Cardiac fibroblast (primary cell): ENCODE measurements around the gene CDH13.
A peak's percentile ranks its signal among the peaks of the same experiment; 100 is the strongest.

ENCODE experiments used
- DNase-seq, 2 donors: peaks; one replicate each; pipeline versions ENCODE4 v3.0.0 to v3.0.0-alpha.2; 2010; ENCODE audit warnings: low read depth in 2 of 2
- H3K4me3 ChIP-seq, 2 donors: replicated peaks in 1 of 2; 1 replicate in 1 of 2; 2 replicates in 1 of 2; pipeline ENCODE4 v1.5.1; 2011; ENCODE audit warnings: low read depth in 2 of 2, low read length in 2 of 2, mild to moderate bottlenecking in 2 of 2, moderate library complexity in 1 of 2
- TF ChIP-seq, protein P1 (sequence below): IDR thresholded peaks from one replicate; pipeline ENCODE4 v1.5.1; 2011; ENCODE audit warnings: low read depth, mild to moderate bottlenecking, low read length, inconsistent platforms

CDH13 gene

GRCh38 chr16:83269048-83269447 is 642.3 kb downstream of the CDH13 start:
- TF ChIP-seq, protein P1, sequence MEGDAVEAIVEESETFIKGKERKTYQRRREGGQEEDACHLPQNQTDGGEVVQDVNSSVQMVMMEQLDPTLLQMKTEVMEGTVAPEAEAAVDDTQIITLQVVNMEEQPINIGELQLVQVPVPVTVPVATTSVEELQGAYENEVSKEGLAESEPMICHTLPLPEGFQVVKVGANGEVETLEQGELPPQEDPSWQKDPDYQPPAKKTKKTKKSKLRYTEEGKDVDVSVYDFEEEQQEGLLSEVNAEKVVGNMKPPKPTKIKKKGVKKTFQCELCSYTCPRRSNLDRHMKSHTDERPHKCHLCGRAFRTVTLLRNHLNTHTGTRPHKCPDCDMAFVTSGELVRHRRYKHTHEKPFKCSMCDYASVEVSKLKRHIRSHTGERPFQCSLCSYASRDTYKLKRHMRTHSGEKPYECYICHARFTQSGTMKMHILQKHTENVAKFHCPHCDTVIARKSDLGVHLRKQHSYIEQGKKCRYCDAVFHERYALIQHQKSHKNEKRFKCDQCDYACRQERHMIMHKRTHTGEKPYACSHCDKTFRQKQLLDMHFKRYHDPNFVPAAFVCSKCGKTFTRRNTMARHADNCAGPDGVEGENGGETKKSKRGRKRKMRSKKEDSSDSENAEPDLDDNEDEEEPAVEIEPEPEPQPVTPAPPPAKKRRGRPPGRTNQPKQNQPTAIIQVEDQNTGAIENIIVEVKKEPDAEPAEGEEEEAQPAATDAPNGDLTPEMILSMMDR, result no peak
- H3K4me3 ChIP-seq, result no peak overlapping the region
- peak in 1 of 2 donors; percentile 2 for DNase-seq

GRCh38 chr16:83269541-83269940 is 642.8 kb downstream of the CDH13 start:
- DNase-seq, result no peak
- TF ChIP-seq, protein P1, result no peak
- H3K4me3 ChIP-seq, result no peak overlapping the region

DNA sequence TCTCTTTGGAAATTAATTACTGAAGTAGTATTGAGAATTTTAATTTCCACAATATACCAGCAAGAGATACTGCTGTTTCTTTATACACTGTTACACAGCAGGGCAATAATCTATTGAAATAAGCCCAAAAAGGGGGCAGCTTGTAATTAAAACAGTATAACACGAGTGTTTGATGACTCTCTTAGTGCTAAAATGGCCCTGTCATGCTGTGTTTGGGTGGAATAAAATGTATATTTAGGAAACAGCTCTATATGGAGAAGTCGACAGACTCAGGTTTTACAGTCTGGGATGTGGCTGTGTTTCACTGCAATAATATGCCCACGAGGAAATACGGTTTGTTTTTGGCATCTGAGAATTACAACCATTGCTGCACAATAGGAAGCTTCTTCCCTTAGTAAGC is 643.3 kb downstream of the CDH13 start:
- TF ChIP-seq, protein P1, result no peak
- no peak overlapping the region for H3K4me3 ChIP-seq
- no peak for DNase-seq

GRCh38 chr16:83270640-83271039 is 643.9 kb downstream of the CDH13 start:
- H3K4me3 ChIP-seq, result no peak overlapping the region
- TF ChIP-seq, protein P1, result no peak
- DNase-seq, result no peak

DNA sequence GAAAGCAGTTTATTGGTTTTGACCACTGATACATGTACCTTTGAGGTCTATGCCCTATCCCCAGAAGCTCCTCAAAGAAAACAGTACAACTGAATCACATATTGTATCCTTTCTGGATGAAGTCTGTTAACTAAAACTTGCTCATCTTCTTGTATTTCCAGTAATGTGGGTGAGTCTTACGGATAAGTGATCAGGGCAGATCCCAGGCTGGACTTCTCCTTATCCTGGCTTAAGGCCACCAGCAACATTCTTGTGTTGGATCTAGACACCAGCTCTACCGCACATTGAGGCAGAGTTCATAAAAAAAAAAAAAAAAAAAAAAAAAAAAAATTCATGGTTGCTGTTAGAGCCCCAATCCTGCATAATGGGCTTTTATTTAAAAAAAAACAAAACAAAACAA is 644.4 kb downstream of the CDH13 start:
- DNase-seq, result no peak
- TF ChIP-seq, protein P1, result no peak
- no peak overlapping the region for H3K4me3 ChIP-seq

DNA sequence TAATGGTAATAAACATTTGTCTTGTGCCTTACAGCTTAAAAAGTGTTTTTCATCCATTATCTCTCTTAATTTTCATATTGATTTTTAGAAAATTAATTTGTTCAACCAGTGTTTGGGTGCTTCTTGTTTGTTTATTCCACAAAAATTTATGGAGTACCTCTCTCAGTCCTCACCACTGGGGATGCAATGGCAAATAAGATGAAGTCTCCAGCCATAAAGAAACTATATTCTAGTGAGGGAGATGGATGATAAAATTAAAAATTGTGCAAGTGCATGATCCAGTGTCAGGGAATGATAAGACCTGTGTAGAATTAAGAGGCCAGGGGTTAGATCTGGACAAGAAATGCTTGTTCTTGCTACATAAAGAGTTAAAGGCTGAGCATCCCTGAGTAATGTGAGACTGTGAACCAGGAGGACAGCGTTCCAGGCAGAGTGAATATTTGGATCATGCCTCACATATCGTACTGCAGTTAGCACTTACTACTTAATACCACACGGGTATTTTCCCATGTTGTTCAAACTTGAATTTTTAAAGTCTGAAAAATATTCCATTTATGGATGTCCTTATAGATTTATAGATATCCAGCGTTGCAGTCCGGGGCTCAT is 645.3 kb downstream of the CDH13 start:
- DNase-seq, result peak in 1 of 2 donors; percentile 26
- H3K4me3 ChIP-seq, result no peak overlapping the region
- TF ChIP-seq, protein P1, result no peak

GRCh38 chr16:83272843-83273242 is 646.1 kb downstream of the CDH13 start:
- no peak for DNase-seq
- TF ChIP-seq, protein P1, result no peak
- H3K4me3 ChIP-seq, result no peak overlapping the region
